ENCODE results near the gene MATK. TPM values are rescaled to one million over a fixed set of nuclear protein-coding genes. Genes with fewer than 3 reads are reported as not detected.

Gene MATK
- total RNA-seq, 1 experiment from 2014 or later, result not detected

DNA sequence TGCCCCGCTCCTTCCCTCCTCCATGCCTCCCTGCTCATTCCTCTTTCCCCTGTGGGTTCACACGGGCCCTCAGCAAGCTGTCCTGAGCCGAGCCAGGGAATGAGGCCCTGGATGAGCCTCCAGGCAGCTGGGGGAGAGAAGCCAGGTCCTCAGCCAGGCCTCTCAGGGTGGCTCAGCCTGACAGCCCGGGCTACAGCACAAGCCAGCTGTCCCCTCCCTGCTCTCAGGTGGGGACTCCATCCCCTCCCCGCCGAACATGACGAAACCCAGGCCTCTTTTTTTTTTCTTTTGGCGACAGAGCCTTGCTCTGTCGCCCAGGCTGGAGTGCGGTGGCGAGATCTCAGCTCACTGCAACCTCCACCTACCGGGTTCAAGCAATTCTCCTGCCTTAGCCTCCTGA lies 40.0 kb upstream of the MATK start:
- CTCF ChIA-PET, result no interaction called here
- no TSS peak for BruUV-seq (replicated peaks)
- Mint-ChIP-seq H3K27me3 (ENCODE audit: unreplicated experiment) (peaks cover 33% of the 10 kb centered on the region), H3K36me3 (ENCODE audit: insufficient read depth, unreplicated experiment) (no peaks in the 10 kb centered on the region), H3K9me3 (ENCODE audit: low read depth, unreplicated experiment) (no peaks in the 10 kb centered on the region), H3K4me1 (ENCODE audit: low read depth, unreplicated experiment) (no peaks in the 10 kb centered on the region), H3K27ac (ENCODE audit: unreplicated experiment) (no peak overlapping the region), H3K4me3 (ENCODE audit: low read depth, unreplicated experiment) (no peak overlapping the region)
- no peak for DNase-seq
- TF ChIP-seq CTCF (IDR thresholded peaks at IDR 0.05; ENCODE audit: unreplicated experiment), result no peak
- intact Hi-C loops (cut with micrococcal nuclease; ENCODE audit: unreplicated experiment), result no loop called here

GRCh38 chr19:3825286-3825956 lies 39.2 kb upstream of the MATK start:
- H3K36me3 Mint-ChIP-seq (ENCODE audit: insufficient read depth, unreplicated experiment), result no peaks in the 10 kb centered on the region
- no peak overlapping the region for H3K27ac Mint-ChIP-seq (ENCODE audit: unreplicated experiment)
- H3K4me3 Mint-ChIP-seq (ENCODE audit: low read depth, unreplicated experiment), result no peak overlapping the region
- intact Hi-C loops (cut with micrococcal nuclease; ENCODE audit: unreplicated experiment), result no loop called here
- H3K4me1 Mint-ChIP-seq (ENCODE audit: low read depth, unreplicated experiment), result no peaks in the 10 kb centered on the region
- no peaks in the 10 kb centered on the region for H3K9me3 Mint-ChIP-seq (ENCODE audit: low read depth, unreplicated experiment)
- no TSS peak for BruUV-seq (replicated peaks)
- DNase-seq, result no peak
- CTCF ChIA-PET, result no interaction called here
- TF ChIP-seq CTCF (IDR thresholded peaks at IDR 0.05; ENCODE audit: unreplicated experiment), result no peak
- H3K27me3 Mint-ChIP-seq (ENCODE audit: unreplicated experiment), result peaks cover 33% of the 10 kb centered on the region

- no peak overlapping the region for H3K4me3 Mint-ChIP-seq (ENCODE audit: low read depth, unreplicated experiment)
- no peak for DNase-seq
- H3K9me3 Mint-ChIP-seq (ENCODE audit: low read depth, unreplicated experiment), result no peaks in the 10 kb centered on the region
- CTCF ChIA-PET, result no interaction called here
- H3K27me3 Mint-ChIP-seq (ENCODE audit: unreplicated experiment), result peaks cover 26% of the 10 kb centered on the region
- intact Hi-C loops (cut with micrococcal nuclease; ENCODE audit: unreplicated experiment), result no loop called here
- no peaks in the 10 kb centered on the region for H3K36me3 Mint-ChIP-seq (ENCODE audit: insufficient read depth, unreplicated experiment)
- BruUV-seq (replicated peaks), result no TSS peak
- H3K4me1 Mint-ChIP-seq (ENCODE audit: low read depth, unreplicated experiment), result no peaks in the 10 kb centered on the region
- no peak for TF ChIP-seq CTCF (IDR thresholded peaks at IDR 0.05; ENCODE audit: unreplicated experiment)
- no peak overlapping the region for H3K27ac Mint-ChIP-seq (ENCODE audit: unreplicated experiment)
These were observed 37.2 kb upstream of the MATK start for GRCh38 chr19:3823350-3823713.

DNA sequence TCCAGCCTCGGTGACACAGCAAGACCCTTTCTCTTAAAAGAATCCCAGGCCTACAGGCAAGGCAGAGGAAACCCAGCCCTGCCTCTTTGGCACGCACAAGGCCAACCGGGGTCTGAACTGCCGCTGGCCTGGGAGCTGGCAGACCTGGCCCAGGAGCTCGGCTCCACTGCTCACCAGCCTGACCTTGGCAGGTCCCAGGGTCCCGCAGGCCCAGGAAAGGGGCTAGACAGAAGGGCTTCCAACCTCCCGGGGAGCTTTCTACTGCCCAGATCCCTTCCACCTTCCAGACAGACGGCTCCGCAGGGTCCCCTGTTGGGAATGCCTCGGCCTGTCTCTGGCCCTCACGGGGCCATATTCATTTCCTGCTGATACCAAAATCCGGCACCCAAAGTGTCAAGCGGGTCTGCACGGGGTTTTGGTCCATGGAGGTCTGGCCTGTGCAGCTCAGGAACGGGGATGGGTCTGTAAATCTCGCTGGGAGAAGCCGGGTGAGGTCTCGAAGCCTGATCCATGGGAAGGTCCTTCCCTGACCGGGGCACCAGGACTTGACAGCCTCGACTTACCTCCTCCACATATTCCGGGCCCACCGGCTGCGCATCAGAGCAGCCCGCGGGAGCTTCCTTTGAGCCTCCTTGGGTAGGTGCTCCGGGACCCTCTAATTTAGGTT lies 36.6 kb upstream of the MATK start:
- no TSS peak for BruUV-seq (replicated peaks)
- no peak for DNase-seq
- peaks cover 31% of the 10 kb centered on the region for H3K27me3 Mint-ChIP-seq (ENCODE audit: unreplicated experiment)
- no peaks in the 10 kb centered on the region for H3K9me3 Mint-ChIP-seq (ENCODE audit: low read depth, unreplicated experiment)
- H3K27ac Mint-ChIP-seq (ENCODE audit: unreplicated experiment), result no peak overlapping the region
- no peak overlapping the region for H3K4me3 Mint-ChIP-seq (ENCODE audit: low read depth, unreplicated experiment)
- H3K4me1 Mint-ChIP-seq (ENCODE audit: low read depth, unreplicated experiment), result no peaks in the 10 kb centered on the region
- CTCF ChIA-PET, result interaction anchor here (1.2 to 1.3 kb wide), 2 partner anchors 26 to 60 kb away, joined by 3 to 5 read pairs; partner anchors contain the start of gene MRPL54
- TF ChIP-seq CTCF (IDR thresholded peaks at IDR 0.05; ENCODE audit: unreplicated experiment), result no peak
- intact Hi-C loops (cut with micrococcal nuclease; ENCODE audit: unreplicated experiment), result no loop called here
- H3K36me3 Mint-ChIP-seq (ENCODE audit: insufficient read depth, unreplicated experiment), result no peaks in the 10 kb centered on the region
